Measurements from ENCODE around the gene ARPC3.
"Not testable (repeated sequence)": the region's sequence is repeated elsewhere in the genome, so short reads cannot be mapped to it uniquely, and the experiment has no call there.

The ARPC3 gene

DNA sequence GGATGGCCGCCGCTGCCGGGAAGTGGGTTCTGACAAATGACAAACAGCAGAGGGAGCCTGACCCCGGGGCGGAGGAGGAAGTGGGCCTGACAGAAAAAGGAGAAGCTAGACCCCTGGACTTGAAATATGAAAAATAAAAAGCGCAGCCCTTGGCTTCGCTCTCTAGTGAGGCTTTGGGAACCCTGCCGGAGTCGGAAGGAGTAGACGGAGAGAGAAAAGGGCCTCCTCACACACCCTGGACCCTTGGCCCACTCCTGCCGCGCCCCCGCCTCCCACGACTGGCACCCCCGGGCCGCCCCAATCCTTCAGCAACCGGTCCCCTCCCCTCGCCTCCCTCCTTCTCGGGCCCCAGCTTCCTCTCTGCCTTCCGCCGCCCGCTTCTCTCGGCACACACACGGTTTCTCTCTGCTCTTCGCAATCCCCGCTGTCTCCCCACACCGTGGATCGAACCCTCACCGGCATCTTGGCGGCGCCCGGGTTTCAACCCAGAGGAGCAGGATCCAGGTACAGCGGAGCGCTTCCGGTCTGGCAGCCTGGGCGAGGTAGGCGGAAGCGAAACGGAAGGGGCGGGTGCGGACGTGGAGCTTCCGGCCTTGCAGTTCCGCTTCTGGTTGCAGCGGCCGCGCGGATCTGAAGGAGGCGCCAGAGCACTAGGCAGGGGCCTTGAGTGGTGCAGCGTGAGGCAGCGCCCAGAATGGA is at the start of gene ARPC3:
Gene ARPC3 (minus strand): TSS at position 539 of the 699 bp plus-strand sequence. CDS start 77 bp downstream, at position 462.
- DNase-seq (ENCODE audit: low spot score), result peak; percentile 93

DNA sequence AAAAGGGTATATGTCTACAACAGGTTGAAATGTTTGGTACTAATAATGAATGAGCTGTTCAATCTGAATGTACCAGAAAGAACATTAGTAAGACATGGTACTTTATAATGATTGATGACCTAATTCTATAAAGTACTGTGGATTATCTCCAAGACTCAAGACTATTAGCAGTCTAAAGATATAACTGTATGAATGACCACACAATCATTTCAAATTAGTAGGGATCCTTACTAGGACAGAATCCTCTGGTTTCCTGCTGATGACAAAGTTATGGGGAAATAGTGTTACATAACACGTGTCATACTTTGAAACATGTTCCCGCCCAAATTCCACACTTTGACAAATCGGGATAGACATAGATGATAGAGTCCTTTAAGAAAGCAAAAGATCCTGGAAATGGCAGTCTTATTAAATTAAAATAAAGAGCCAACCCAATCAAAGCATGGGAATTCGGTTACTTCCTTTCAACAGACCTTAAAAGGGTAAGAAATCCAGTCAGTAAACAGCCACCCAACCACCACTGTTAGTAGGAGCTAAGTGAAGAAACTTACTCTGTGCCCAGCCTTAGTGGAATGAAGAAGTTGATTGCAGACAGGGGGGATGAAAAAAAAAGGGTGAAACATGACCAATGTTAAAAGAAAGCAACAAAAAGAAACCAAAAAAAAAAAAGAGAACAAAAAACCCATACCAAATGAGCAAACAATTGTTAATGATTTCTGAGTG is 49.0 kb upstream of the ARPC3 start:
- no peak for DNase-seq (ENCODE audit: low spot score)

DNA sequence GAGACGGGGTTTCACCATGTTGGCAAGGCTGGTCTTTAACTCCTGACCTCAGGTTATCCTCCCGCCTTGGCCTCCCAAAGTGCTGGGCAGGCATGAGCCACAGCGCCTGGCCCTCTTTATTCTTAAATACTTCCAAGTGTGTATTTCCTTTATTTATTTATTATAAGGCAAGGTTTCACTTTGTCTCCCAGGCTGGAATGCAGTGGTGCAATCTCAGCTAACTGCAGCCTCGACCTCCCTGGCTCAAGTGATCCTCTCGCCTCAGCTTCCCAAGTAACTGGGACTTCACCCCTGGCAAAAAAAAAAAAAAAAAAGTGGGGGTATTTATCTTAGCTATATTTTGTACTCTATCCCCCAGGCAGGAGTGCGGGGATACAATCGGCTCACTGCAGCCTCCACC is 25.3 kb upstream of the ARPC3 start:
- DNase-seq (ENCODE audit: low spot score), result no peak

DNA sequence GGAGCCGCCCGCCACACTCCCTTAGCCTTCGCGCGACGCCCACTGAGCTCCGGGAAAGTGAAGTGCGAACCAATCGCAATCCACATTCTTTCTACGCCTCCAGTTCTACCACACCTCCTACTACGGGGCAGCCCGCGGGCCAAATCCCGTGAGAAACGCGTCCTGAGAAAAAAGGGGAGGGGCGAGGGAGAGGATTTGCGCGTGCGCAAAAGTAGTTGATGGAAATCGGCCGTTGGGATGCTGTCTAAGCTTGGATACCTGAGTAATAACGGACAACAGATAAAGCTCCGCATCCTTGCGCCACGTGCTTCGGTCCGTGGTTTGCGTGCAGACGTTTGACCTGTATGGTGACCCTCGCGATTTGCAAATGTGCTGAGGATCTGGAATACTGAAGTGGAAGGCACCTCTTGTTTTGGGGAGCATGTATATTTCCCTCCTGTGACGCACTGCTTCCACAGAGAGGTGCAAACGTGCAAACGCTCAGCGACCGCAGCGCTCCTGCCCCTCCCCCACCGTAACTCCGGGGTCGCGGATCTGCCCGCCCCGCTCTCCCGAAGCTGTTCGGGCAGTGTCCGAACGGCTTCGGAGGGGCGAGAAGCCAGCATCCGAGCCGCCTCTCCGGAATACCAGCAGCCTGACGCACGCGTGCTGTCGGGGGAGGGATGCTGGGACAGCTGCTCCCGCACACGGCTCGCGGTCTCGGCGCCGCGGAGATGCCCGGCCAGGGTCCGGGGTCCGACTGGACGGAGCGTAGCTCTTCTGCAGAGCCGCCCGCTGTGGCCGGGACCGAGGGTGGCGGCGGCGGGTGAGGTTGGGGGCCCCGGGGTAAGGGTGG is 18.3 kb upstream of the ARPC3 start, which contains the start of the genes FAM216A and GPN3:
Gene FAM216A (plus strand): TSS at position 632 of the 835 bp plus-strand sequence. CDS start 31 bp downstream, at position 663.
Gene GPN3 (minus strand): TSS at position 44 of the 835 bp plus-strand sequence. CDS start 54 bp downstream, outside the sequence.
- peak; percentile 98 for DNase-seq (ENCODE audit: low spot score)

DNA sequence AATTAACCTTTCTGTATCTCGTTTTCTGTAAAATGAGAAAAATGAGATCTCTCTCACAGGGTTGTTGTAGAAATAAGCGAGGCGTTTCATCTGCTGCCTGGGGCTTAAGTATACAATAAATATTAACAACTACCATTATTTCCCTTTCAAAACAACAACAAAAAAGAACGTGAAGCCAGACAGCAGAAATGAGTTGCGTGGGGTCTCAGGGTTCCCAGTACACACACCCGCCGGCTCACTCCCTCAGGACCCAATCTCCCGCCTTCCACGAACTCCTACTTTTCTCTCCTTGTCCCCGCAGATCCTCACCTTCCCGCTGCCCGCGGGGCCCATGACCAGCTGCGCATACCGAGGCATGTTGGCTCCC is 17.7 kb upstream of the ARPC3 start:
- DNase-seq (ENCODE audit: low spot score), result no peak

DNA sequence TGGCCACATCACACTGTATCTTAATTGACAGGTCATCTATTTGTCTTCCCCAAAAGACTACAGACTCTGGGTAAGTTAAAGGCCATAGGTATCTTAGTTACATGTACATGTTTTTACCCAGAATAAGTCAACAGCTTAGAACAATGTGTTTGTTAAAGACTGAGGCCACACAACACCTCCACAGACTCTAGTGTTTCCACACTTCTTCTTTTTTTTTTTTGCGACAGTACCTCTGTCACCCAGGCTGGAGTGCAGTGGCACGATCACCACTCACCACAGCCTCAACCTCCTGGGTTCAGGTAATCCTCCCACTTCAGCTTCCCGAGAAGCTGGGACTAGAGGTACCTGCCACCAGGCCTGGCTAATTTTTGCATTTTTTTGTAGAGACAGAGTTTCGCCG is 16.7 kb upstream of the ARPC3 start:
- no peak for DNase-seq (ENCODE audit: low spot score)

DNA sequence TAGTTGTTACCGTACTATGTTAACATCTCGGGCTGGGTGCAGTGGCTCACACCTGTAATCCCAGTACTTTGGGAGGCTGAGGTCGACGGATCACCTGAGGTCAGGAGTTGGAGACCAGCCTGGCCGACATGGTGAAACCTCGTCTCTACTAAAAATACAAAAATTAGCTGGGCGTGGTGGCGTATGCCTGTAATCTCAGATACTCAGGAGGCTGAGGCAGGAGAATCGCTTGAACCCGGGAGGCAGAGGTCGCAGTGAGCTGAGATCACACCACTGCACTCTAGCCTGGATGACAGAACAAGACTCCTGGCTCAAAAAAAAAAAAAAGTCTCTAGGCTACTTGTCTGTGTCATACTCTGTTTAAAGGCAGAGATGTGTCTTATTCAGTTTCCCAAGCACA is 15.6 kb upstream of the ARPC3 start:
- not testable (repeated sequence) for DNase-seq (ENCODE audit: low spot score)

DNA sequence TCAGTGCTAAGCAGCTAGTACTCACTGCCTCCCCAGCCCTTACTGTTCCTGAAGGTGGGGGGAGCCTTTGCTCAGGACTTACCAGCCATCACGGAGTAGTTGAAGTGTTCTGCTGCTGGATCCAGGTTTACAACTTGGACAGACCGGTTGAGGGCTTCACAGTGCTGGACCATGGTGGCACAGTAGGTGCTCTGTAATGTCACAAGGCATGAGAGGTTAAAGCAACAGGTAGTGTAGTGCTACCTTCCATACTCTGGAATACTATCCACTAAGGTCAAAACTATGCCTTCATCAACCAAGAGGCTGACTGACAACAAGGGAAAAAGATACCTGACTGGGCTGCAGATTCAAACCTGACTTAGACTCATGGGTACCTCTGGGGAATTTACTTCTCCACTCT is 14.9 kb upstream of the ARPC3 start:
- DNase-seq (ENCODE audit: low spot score), result no peak

DNA sequence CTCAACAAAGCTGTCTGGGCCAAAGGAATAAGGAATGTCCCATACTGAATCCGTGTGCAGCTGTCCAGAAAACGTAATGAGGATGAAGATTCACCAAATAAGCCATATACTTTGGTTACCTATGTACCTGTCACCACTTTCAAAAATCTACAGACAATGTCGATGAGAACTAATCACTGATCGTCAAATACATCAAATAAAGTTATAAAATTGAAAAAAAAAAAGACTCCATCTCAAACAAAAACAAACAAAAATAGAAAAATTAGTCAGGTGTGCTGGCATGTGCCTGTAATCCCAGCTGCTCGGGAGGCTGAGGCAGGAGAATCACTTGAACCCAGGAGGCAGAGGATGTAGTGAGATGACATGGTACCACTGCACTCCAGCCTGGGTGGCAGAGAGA is 11.1 kb upstream of the ARPC3 start:
- DNase-seq (ENCODE audit: low spot score), result not testable (repeated sequence)

DNA sequence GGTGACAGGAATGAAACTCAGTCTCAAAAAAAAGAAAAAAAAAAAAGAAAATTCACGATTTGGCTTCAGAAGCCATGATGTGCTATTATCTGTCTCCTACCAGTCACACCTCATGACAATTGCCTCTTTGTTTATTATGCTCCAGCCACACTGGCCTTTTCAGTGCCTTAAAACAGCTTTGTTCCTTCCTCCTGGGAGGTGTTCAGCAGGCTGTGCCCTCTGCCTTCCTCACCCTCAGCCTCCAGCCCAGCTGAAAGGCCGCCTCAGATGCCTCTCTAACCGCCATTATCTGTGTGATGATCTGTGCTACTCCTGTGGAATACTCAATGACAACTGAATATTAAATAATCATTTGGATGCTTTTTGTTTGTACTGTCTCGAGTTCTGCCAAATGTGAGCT is 8.6 kb upstream of the ARPC3 start:
- peak; percentile 82 for DNase-seq (ENCODE audit: low spot score)

DNA sequence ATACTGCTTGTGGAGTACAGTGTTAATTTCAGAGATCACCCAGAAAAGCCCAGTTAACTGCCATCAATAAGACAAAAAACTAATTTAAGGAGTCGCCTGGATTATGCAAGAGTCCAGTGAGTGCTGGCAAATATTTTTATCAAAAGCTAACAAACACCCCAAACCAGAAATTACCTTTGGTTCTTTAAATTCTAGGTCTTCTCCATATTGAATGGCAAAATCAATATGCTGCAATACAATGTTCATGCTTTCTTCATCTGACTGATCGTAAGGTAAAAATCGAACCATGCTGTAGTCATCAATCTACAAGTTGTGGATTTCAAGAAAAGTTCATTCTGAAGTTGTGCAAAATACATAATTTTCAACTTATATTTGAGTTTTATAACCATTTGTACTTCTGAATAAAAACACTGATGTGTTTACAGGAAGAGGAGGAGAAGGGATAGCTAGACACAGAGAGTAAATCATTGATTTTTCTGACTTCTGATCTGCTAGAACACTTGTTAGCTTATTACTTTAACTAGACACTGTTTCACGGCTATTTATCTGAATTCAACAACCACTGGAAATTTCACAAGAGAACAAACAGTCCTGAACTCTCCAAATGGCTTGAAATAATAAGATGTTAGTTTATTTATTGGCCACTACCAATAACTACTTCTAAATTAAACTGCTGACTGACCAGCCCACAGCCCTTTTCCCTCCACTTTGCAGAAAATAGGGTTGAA is 3.6 kb upstream of the ARPC3 start:
- DNase-seq (ENCODE audit: low spot score), result no peak

DNA sequence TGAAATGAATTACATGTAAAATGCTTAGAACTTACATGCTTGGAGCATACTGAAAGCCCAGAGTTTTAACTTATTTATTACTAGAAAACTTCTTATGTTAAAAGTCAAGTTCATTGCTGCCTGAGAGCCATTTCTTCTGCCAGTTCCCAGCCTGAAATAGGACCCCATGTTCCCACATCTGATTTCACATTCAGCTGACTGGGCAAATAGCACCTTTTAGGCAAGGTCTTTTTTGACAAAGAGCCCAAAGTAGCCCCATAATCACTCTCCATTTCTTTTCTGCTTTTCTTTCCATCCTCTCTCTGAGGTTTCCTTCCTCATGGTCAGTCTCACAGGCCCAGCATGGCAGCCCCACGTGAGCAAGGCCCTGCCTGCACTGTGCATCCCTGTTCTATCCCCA is 1.1 kb upstream of the ARPC3 start:
- DNase-seq (ENCODE audit: low spot score), result no peak

DNA sequence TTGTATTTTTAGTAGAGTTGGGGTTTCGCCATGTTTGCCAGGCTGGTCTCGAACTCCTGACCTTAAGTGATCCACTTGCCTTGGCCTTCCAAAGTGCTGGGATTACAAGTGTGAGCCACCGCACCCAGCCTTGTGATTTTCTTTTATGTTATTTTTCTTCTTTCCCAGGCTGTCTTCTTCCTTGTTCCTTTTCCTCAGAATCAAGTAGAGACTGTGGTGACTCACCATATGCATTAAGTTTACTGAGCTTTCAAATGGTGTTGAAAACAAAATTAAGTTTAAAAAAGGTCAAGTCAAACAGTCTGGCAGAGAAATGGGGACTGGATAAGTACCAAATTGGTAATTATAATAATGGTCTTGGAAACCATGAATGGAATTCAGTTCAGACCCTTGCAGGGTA is 5.7 kb downstream of the ARPC3 start:
- no peak for DNase-seq (ENCODE audit: low spot score)

DNA sequence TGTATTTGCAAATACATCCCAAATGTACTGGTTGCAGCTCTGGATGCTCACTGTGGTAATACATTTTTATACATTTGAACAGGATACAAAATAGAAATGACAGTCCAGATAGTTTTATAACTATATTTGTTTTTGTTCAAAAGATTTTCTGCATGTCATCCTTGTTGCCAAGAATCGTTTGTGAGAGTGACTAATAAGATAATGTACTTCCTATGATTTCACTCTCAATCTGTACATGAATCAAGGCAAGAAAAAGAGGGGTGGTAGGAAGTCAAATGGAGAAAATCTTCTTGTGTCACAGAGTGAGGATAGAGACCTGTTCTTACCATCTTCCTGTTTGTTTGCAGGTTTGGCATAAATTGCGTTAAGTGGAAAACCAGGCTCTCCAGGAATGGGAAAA is 13.9 kb downstream of the ARPC3 start:
- DNase-seq (ENCODE audit: low spot score), result no peak

DNA sequence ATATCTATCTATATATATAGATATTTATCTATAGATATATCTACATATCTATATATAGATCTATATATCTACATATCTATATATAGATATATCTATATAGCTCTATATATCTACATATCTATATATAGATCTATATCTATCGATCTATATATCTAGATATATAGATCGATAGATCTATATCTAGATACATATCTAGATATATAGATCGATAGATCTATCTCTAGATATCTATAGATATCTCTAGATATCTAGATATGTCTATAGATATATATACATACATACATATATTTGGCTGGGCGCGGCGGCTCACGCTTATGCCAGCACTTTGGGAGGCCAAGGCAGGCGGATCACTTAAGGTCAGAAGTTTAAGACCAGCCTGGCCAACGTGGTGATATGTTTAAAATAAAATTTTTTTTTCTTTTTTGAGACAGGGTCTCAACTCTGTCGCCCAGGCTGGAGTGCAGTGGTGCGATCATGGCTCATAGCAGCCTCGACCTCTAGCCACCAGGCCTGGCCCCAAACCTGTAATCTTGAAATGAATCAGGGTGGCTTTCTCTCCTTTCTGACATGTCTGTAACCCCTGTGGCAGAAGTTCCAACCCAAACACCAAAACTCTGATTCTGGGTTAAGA is 18.1 kb downstream of the ARPC3 start:
- no peak for DNase-seq (ENCODE audit: low spot score)

DNA sequence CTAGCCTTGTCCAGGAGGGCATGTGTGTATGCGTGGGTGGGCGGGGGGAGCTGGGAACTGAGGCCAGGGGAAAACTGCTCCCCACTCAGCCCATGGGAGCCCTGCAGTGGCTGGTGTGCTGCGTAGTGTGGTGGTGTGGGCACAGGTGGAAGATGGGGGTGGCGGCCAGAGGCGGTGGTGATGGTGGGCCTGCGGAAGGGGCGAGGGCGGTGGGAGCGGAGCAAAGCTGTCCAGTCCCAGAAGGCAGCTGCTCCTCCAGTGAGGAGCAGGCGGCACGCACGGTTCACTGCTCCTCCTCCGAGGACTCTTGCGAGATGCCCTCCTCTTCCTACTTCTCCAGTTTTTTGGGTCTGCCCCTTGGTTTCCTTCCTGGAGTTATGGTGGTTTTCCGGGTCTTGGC is 20.5 kb downstream of the ARPC3 start:
- DNase-seq (ENCODE audit: low spot score), result not testable (repeated sequence)

DNA sequence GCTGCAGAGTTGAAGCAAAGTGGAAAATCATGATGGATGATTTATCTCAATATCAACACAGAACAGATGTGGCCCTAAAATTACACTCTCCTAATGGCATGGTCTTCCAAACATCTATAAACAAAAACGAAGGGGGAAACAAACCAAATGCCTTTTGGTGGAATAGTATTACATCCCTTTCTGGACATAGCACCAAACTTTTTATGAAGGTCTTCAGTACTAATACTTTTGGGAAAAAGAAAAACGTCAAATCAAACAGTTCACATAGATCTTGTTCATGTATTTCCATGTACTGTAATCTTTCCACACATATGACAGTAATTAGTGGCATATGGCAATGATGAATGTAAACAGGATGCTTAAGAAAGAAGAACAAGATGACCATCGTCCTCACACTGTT is 23.7 kb downstream of the ARPC3 start:
- DNase-seq (ENCODE audit: low spot score), result no peak

DNA sequence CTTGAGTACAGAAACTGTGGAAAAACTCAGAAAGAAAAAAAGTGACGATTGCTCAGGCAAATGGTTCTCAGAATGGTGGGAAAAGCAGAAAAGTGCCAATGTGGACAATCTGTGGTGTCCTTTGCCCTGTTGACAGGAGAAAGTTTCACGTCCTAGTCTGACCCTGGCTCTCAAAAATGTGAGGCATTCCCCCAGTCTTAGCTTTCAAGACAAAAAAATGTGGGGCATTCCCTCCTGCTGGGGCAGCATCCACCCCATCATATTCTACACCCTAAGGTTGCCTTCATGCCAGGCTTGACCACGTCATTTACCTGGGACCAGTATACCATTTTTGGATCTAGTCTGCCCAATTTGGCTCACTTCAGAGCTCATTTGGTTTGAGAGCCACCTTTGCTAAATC is 25.9 kb downstream of the ARPC3 start:
- DNase-seq (ENCODE audit: low spot score), result no peak

DNA sequence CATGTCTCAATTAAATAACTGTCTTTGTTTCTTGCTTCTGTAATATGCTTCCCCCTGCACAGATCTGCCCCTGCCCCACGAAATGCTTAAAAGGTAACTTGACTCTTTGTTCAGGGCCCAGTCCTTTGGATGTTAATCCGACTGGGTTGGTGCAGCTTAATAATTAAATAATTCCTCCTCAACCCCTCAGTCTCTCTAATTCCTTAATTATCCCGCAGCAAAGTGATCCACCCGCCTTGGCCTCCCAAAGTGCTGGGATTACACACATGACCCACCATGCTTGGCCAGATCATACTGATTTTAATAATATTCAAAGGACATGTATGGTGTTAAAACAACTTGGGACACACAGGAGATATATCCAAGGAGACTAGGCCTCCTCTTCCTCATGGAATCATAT is 28.4 kb downstream of the ARPC3 start:
- DNase-seq (ENCODE audit: low spot score), result no peak

DNA sequence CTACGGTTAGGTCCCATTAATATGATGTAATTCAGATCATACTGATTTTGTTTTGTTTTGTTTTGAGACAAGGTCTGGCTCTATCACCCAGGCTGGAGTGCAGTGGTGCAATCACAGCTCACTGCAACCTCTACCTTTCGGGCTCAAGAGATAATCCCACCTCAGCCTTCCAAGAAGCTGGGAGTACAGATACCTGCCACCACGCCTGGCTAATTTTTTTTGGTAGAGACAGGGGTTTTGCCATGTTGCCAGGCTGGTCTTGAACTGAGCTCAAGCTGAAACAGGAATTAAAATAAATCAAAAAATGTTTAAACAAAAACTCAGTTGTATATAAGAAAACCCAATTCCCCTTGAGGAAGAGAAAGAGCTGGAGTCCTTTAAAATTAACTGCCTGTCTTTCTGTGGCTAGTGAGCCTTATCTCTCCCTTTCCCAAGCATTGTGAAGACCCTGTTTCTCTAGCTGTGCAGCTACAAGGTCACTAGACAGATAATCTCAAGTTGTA is 28.9 kb downstream of the ARPC3 start:
- DNase-seq (ENCODE audit: low spot score), result no peak

DNA sequence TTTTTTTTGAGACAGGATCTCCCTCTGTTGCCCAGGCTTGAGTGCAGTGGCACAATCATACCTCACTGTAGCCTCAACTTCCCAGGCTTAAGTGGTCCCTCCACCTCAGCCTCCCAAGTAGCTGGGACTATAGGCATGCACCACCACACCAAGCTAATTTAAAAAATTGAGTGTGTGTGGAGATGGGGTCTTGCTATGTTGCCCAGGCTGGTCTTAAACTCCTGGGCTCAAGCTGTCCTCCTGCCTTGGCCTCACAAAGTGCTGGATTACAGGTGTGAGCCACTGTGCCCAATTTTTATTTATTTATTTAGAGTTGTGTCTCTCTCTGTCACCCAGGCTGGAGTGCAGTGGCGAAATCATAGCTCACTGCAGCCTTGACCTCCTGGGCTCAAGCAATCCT is 29.5 kb downstream of the ARPC3 start:
- not testable (repeated sequence) for DNase-seq (ENCODE audit: low spot score)
